Activated T-helper 2 cell treated with anti-CD3 and anti-CD28 coated beads, Interferon-gamma antibody, Interleukin-2, Interleukin-4, amounts not matched to agents 10 μg/mL and 5 μg/mL and 100 μg/mL, durations not matched to agents 14 hours and 24 hours and 36 hours (primary cell): ENCODE measurements around the gene RTN4IP1. TPM values are rescaled to one million over a fixed set of nuclear protein-coding genes. Genes with fewer than 3 reads are reported as not detected.
A peak's percentile ranks its signal among the peaks of the same experiment; 100 is the strongest.

ENCODE experiments used
- DNase-seq: peaks from one replicate; pipeline ENCODE4 v3.0.0; 2021; ENCODE audit warnings: low spot score
- H3K27ac Mint-ChIP-seq: one replicate; pipeline ENCODE4 v1.8.0; 2021; ENCODE audit warnings: mixed read lengths
- H3K27me3 Mint-ChIP-seq: one replicate; pipeline ENCODE4 v1.8.0; 2021; ENCODE audit warnings: low read depth, mixed read lengths
- H3K36me3 Mint-ChIP-seq: one replicate; pipeline ENCODE4 v1.8.0; 2021; ENCODE audit warnings: low read depth, mixed read lengths
- H3K4me1 Mint-ChIP-seq: one replicate; pipeline ENCODE4 v1.8.0; 2021; ENCODE audit warnings: low read depth, mixed read lengths
- H3K4me3 Mint-ChIP-seq: one replicate; pipeline ENCODE4 v1.8.0; 2021; ENCODE audit warnings: low read depth, mild to moderate bottlenecking, moderate library complexity, mixed read lengths
- H3K9me3 Mint-ChIP-seq: one replicate; pipeline ENCODE4 v1.8.0; 2021; ENCODE audit warnings: mixed read lengths
- intact Hi-C: fragments of 100-400 bp; cut with micrococcal nuclease; formaldehyde crosslinking; loops from one replicate; pipeline ENCODE4 v1.15.1; 2023
- total RNA-seq: library from RNA; stranded (reverse); gene quantifications from 2 replicates; pipeline ENCODE4 v1.2.3, GENCODE V29; 2022

RTN4IP1 gene
- 6.4 and 7.9 TPM in 2 replicates for total RNA-seq

DNA sequence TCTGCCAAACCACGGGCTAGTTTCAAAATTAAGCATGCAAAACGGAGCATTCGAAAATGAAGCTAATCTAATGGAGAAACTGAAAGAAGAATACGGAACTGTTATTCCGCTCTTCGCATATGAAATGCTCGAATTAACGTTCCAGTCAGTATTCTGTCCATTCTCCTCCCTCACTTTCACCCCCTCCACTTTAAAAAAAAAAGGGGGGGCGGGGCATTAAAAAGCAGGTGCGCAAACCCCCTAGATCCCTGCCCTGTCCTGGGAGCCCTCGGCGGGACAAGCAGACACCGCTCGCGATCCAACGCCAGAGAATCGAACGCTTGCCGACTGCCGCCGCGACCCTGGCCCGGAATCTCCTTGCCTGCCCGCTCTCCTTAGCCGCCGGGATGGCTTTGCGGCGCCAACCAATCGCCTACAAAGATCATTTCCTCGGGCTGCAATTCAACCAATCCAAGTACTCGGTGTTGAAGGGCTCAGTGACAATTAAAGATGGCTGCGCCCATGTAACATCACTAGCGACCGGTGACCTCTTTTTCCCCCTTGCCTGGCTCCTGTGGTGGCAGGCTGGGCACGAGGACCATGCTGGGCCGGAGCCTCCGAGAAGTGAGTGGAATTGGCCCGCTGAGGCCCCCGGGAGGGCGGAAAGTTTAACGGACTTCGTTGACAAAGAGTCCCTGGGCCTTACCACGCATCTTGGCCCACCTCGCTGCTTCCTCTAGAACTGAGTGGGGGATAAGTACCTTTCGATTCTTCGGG, at the start of gene RTN4IP1, which contains the start of gene QRSL1:
Gene RTN4IP1, minus strand, starts transcription at position 396 of the 756 bp plus-strand sequence. CDS start 477 bp downstream, outside the sequence.
Gene QRSL1, plus strand, starts transcription at position 476 of the 756 bp plus-strand sequence. Its CDS starts 104 bp downstream, at position 580.
- Mint-ChIP-seq H3K4me1 (peaks cover 41% of the 10 kb centered on the region), H3K27me3 (no peaks in the 10 kb centered on the region), H3K27ac (peak within 1 kb of the TSS; percentile 97), H3K9me3 (no peaks in the 10 kb centered on the region), H3K36me3 (peaks cover 13% of the 10 kb centered on the region), H3K4me3 (peak within 1 kb of the TSS; percentile 91)
- intact Hi-C loops: loop anchor here (1.0 to 5.0 kb wide), 3 partner anchors 16 to 830 kb away; partner anchors contain the start of gene PDSS2
- DNase-seq: peak; percentile 85

DNA sequence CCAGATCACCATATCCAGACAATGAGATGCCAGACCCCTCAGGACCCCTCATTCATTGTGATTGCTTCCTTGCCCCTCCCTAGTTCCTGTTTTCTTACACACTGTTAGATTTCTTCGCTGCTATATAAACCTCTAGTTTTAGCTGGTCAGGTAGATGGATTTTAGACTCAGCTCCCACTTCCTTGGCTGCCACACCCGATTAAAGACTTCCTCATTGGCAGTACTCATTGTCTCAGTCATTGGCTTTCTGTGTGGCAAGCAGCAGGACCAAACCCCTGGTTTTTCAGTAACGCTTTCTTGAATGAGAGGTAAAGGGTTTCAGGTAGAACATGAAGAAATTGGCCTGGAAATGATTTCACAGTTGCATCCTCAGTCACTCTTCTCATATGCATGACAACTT, 48.0 kb upstream of the RTN4IP1 start:
- Mint-ChIP-seq H3K27me3 (no peaks in the 10 kb centered on the region), H3K4me3 (no peak overlapping the region), H3K9me3 (no peaks in the 10 kb centered on the region), H3K4me1 (peaks cover 1% of the 10 kb centered on the region), H3K27ac (no peak overlapping the region), H3K36me3 (peaks cover 2% of the 10 kb centered on the region)
- intact Hi-C loops: no loop called here
- DNase-seq: no peak

DNA sequence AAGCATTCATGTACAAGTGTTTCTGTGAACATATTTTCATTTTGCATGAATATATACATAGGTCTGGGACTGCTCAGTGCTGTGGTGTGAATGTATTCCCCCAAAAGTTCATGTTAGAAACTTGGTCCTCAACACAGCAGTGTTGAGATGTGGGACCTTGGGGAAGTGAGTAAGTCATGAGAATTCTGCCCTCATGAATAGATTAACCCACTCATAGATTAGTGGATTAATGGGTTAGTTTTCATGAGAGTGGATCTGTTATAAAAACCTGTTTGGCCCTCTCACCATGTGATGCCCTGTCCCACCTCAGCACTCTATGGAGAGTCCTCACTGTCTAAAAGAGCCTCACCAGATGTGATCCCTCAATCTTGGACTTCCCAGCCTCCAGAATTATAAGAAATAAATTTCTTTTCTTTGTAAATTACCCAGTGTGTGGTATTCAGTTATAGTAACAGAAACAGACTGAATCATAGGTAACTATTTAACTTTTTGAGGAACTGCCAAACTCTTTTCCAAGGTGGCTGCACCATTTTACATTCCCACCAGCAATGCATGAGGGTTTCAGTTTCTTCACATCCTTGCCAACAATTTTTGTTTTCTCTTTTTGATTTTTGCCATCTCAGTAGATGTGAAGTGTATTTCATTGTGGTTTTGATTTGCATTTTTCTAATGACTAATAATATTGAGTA, 45.4 kb upstream of the RTN4IP1 start:
- Mint-ChIP-seq H3K36me3 (peaks cover 2% of the 10 kb centered on the region), H3K27me3 (no peaks in the 10 kb centered on the region), H3K4me3 (no peak overlapping the region), H3K27ac (no peak overlapping the region), H3K9me3 (no peaks in the 10 kb centered on the region), H3K4me1 (peaks cover 1% of the 10 kb centered on the region)
- no peak for DNase-seq
- intact Hi-C loops: no loop called here

DNA sequence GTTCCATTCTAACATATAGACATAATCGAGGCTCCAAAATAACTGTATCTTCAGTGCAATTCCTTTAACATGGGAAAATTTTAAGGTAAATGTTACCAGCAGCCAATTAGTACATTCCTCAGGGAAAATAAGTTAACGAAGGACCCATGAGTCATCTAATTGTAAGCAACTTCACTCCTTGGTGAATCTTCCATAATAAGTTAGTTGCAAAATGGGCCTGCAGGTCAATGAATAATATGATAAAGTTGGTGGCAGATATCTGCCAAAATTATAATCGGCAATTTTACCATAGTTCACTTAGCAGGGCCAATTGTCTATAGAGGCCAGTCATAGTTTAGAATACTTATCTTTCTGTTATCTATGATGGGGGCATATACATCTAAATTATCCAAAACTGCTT, 42.4 kb upstream of the RTN4IP1 start:
- DNase-seq: no peak
- peaks cover 12% of the 10 kb centered on the region for H3K36me3 Mint-ChIP-seq
- H3K4me3 Mint-ChIP-seq: no peak overlapping the region
- H3K27ac Mint-ChIP-seq: no peak overlapping the region
- H3K4me1 Mint-ChIP-seq: peaks cover 1% of the 10 kb centered on the region
- no peaks in the 10 kb centered on the region for H3K9me3 Mint-ChIP-seq
- H3K27me3 Mint-ChIP-seq: no peaks in the 10 kb centered on the region
- intact Hi-C loops: no loop called here

DNA sequence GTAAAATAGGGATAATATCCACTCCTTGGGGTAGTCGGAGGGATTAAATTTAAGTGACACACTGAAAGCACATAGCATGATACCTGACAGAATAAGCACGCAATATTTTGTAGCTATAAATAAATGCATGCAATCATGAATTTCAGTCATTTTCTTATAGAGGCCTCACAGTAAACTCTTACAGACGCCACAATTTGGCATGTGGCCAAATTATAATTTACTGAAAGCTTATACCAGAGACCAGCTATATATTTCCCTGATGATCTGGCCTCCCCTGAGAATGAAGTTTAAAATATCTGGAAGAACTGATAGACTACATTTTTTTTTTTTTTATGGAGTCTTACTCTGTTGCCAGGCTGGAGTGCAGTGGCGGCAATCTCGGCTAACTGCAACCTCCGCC, 40.9 kb upstream of the RTN4IP1 start:
- Mint-ChIP-seq H3K27ac (no peak overlapping the region), H3K27me3 (no peaks in the 10 kb centered on the region), H3K4me3 (no peak overlapping the region), H3K9me3 (no peaks in the 10 kb centered on the region), H3K36me3 (peaks cover 20% of the 10 kb centered on the region), H3K4me1 (peaks cover 1% of the 10 kb centered on the region)
- intact Hi-C loops: no loop called here
- DNase-seq: no peak

DNA sequence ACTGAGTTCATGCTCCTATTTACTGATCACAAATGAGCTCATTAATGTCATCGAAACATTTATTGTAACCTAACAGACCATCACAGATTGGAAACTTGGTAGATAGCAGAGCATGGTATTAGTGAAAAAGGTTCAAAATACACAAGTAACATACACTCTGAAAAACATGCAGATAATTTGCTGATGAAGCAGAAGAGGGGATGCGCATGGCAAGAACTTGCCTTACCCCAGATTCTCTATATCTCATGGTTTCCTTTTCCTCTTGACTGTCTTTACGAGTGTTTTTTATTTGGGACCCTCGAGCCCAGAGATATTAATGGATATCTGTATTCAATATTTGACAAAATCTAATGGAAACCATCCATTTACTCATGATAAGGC, 37.7 kb upstream of the RTN4IP1 start:
- DNase-seq: no peak
- intact Hi-C loops: no loop called here
- Mint-ChIP-seq H3K9me3 (no peaks in the 10 kb centered on the region), H3K4me1 (peaks cover 16% of the 10 kb centered on the region), H3K4me3 (no peak overlapping the region), H3K36me3 (peaks cover 50% of the 10 kb centered on the region), H3K27ac (no peak overlapping the region), H3K27me3 (no peaks in the 10 kb centered on the region)

DNA sequence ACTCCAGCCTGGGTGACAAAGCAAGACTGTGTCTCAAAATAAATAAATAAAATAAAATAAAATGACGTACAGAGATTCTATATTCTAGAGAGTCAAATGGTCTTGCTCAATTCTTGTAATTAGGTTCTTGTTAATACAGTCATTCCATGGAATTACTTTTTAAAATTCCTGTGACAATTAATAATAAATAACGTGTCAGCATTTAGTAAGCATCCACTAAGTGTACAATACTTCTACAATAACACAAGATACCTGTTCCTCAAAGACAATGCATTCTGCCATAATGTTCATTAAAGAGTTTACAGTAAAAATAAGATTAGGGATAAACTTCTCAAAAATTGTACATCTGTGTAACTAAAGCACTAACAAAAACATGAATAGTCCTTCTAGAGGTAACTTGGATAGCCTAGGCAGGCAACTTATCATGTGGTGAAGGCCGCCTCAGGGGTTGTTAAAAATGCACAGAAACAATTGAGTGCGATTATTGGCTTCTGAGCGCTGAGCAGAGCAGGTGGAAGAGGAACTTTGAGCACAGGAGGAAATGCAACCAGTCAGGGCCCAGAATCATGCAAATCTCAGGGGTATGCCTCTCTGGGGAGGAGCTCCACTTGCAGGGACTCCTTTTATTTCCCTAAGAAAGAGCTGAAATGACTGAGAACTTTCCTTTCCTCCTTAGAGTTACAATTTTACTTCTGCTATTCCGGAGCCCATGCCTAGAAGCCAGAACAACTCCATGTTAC, 37.2 kb upstream of the RTN4IP1 start:
- no peak overlapping the region for H3K27ac Mint-ChIP-seq
- H3K36me3 Mint-ChIP-seq: peaks cover 52% of the 10 kb centered on the region
- intact Hi-C loops: no loop called here
- no peaks in the 10 kb centered on the region for H3K27me3 Mint-ChIP-seq
- no peaks in the 10 kb centered on the region for H3K9me3 Mint-ChIP-seq
- H3K4me1 Mint-ChIP-seq: peaks cover 16% of the 10 kb centered on the region
- no peak overlapping the region for H3K4me3 Mint-ChIP-seq
- no peak for DNase-seq

- no peak overlapping the region for H3K27ac Mint-ChIP-seq
- peaks cover 16% of the 10 kb centered on the region for H3K4me1 Mint-ChIP-seq
- no peaks in the 10 kb centered on the region for H3K27me3 Mint-ChIP-seq
- intact Hi-C loops: no loop called here
- H3K36me3 Mint-ChIP-seq: peaks cover 84% of the 10 kb centered on the region
- no peak for DNase-seq
- H3K9me3 Mint-ChIP-seq: peaks cover 18% of the 10 kb centered on the region
- no peak overlapping the region for H3K4me3 Mint-ChIP-seq
Observed at GRCh38 chr6:106662458-106662857, 33.2 kb upstream of the RTN4IP1 start.

- H3K36me3 Mint-ChIP-seq: peaks cover 91% of the 10 kb centered on the region
- H3K4me1 Mint-ChIP-seq: peaks cover 16% of the 10 kb centered on the region
- intact Hi-C loops: no loop called here
- no peak overlapping the region for H3K27ac Mint-ChIP-seq
- no peak overlapping the region for H3K4me3 Mint-ChIP-seq
- H3K27me3 Mint-ChIP-seq: no peaks in the 10 kb centered on the region
- no peak for DNase-seq
- peaks cover 22% of the 10 kb centered on the region for H3K9me3 Mint-ChIP-seq
Observed at GRCh38 chr6:106659859-106660258, 30.6 kb upstream of the RTN4IP1 start.

GRCh38 chr6:106658469-106658868, 29.2 kb upstream of the RTN4IP1 start:
- no peak overlapping the region for H3K27ac Mint-ChIP-seq
- no peak overlapping the region for H3K4me3 Mint-ChIP-seq
- intact Hi-C loops: no loop called here
- no peaks in the 10 kb centered on the region for H3K27me3 Mint-ChIP-seq
- peaks cover 88% of the 10 kb centered on the region for H3K36me3 Mint-ChIP-seq
- H3K9me3 Mint-ChIP-seq: peaks cover 22% of the 10 kb centered on the region
- DNase-seq: no peak
- H3K4me1 Mint-ChIP-seq: peaks cover 8% of the 10 kb centered on the region

DNA sequence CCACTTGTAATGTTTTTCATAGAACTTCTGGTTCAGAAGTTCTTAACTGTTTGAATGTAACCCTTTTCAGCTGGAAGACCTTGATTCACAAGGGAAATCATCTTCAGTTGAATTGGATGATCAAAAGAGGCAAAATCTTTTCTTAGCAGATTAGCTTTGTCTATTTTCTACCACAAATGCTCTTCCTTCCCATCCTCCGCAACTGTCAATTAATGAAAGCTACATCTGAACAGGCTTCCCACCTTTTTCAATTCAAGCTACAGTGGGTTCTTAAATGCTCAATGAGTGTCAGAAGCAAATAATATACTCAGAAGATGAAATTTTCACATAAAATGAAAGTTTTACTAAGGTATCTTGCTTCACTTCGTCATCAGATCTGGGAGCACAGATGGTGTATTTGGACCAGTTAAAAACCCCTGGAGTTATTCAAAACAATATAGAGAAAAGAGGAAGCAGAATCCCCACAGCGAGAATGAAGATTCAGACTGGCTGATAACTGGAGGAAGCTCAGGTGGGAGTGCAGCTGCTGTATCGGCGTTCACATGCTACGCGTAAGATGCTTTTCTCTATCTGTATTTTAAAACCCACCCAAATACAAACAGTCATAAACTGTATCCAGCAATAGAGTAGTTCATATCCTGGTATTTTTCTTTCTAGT, 19.5 kb upstream of the RTN4IP1 start:
- peaks cover 64% of the 10 kb centered on the region for H3K36me3 Mint-ChIP-seq
- H3K9me3 Mint-ChIP-seq: no peaks in the 10 kb centered on the region
- intact Hi-C loops: no loop called here
- no peak overlapping the region for H3K4me3 Mint-ChIP-seq
- H3K4me1 Mint-ChIP-seq: peaks cover 2% of the 10 kb centered on the region
- H3K27me3 Mint-ChIP-seq: no peaks in the 10 kb centered on the region
- no peak for DNase-seq
- H3K27ac Mint-ChIP-seq: no peak overlapping the region

DNA sequence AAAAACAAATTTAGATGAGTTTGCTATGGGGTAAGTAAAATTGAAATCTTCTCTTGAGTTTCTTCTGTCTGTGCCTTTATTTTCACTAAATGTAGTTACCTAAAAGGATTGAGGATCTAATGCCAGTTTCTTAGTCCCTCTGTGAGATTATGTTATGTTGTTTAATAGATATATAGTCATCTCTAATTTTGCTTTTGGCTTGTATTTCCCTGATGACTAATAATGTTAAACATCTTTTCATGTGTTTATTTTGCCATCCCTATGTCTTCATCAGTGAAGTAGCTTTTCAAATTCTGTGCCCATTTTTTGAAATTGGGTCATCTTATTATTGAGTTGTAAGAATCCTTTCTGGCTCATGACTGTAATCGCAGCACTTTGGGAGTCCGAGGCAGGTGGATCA, 13.8 kb upstream of the RTN4IP1 start:
- H3K36me3 Mint-ChIP-seq: peaks cover 67% of the 10 kb centered on the region
- DNase-seq: no peak
- H3K27ac Mint-ChIP-seq: no peak overlapping the region
- peaks cover 14% of the 10 kb centered on the region for H3K4me1 Mint-ChIP-seq
- H3K9me3 Mint-ChIP-seq: no peaks in the 10 kb centered on the region
- no peaks in the 10 kb centered on the region for H3K27me3 Mint-ChIP-seq
- H3K4me3 Mint-ChIP-seq: no peak overlapping the region
- intact Hi-C loops: no loop called here
